ENCODE measurements around the gene SYNGAP1.
A peak's percentile ranks its signal among the peaks of the same experiment; 100 is the strongest.

SYNGAP1 gene

DNA sequence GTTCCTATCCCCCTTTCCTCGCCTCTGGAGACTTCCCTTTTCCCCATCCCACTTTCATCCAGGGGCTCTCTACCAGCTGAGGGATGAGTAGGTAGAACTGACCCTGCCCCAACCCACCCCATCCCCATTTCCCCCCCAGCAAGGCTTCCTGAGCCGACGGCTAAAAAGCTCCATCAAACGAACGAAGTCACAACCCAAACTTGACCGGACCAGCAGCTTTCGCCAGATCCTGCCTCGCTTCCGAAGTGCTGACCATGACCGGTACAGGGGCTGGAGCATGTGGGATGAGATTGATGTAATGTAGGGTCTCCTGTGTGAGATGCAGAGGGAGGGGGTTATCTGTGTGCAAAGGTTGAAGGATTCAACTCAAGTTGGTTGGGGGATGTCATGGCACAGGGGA is 12.7 kb downstream of the SYNGAP1 start:
- Mint-ChIP-seq H3K27me3 (ENCODE audit: low read depth) (no peaks in the 10 kb centered on the region), H3K4me3 (peak overlapping the region; percentile 22), H3K9me3 (no peaks in the 10 kb centered on the region), H3K4me1 (ENCODE audit: low read depth) (peaks cover 44% of the 10 kb centered on the region), H3K36me3 (ENCODE audit: low read depth) (peaks cover 32% of the 10 kb centered on the region), H3K27ac (peak overlapping the region; percentile 71)
- DNase-seq (ENCODE audit: low spot score), result no peak

DNA sequence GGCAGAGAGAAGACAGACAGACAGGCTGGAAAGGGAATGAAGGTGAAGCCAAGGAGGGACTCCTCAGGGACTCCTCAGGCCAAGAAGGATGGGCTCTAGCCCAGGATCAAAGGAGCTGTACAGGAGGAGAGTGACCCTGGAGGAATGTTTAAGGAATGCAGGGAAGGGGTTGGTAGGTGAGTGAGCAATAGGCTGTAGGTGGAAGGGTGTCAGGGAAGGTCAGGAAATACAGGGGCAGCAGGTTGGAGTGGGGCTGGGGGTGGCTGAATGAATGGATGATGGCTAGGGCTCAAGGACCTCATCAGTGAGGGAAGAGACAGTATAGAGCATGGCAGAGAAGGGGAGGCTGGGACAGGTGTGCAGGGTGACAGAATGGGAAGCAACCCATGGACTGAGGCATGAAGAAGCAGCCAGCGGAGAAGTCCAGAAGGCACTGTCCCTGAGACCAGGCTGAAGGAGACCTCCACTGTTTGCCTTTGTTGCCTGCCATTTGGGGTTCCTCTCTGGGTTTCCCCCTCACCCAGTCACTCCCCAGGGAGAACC is 13.2 kb downstream of the SYNGAP1 start:
- DNase-seq (ENCODE audit: low spot score), result no peak
- peak overlapping the region; percentile 22 for H3K4me3 Mint-ChIP-seq
- peaks cover 44% of the 10 kb centered on the region for H3K4me1 Mint-ChIP-seq (ENCODE audit: low read depth)
- H3K36me3 Mint-ChIP-seq (ENCODE audit: low read depth), result peaks cover 35% of the 10 kb centered on the region
- peak overlapping the region; percentile 40 for H3K27ac Mint-ChIP-seq
- H3K27me3 Mint-ChIP-seq (ENCODE audit: low read depth), result no peaks in the 10 kb centered on the region
- H3K9me3 Mint-ChIP-seq, result no peaks in the 10 kb centered on the region

DNA sequence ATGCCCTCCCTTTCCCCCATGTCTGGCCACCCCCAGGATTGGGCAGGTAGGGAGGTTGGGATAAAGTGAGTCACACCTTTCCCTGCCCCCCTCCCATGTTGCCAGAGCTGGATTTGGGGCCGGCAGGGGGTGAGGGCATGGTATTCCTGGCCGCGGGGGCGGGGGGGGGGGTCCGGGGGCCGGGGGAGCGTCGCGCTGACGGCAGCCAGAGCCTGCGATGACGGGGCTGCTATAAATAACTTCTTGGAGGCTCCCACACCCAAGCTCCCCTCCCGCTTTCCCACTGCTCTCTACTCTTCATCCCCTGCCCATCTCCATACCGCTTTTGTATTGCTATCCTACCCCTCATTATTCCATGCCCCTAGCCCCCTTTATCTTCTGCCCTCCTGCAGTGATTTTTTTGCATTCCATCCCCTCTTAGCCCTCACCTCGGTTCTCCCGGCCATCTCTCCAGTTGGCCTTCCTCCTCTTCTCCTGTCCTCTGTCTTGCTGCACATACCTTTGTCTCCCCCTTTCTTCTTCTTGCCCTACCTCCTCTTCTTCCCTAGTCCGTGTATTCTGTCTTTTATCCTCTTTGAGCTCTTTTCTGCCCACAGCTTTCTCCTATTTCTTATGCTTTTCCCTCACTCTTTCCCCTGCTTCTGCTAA is 13.8 kb downstream of the SYNGAP1 start:
- H3K9me3 Mint-ChIP-seq, result no peaks in the 10 kb centered on the region
- peaks cover 40% of the 10 kb centered on the region for H3K36me3 Mint-ChIP-seq (ENCODE audit: low read depth)
- peaks cover 40% of the 10 kb centered on the region for H3K4me1 Mint-ChIP-seq (ENCODE audit: low read depth)
- H3K27me3 Mint-ChIP-seq (ENCODE audit: low read depth), result no peaks in the 10 kb centered on the region
- no peak overlapping the region for H3K27ac Mint-ChIP-seq
- no peak overlapping the region for H3K4me3 Mint-ChIP-seq
- DNase-seq (ENCODE audit: low spot score), result no peak

- peaks cover 47% of the 10 kb centered on the region for H3K36me3 Mint-ChIP-seq (ENCODE audit: low read depth)
- peaks cover 27% of the 10 kb centered on the region for H3K4me1 Mint-ChIP-seq (ENCODE audit: low read depth)
- H3K4me3 Mint-ChIP-seq, result no peak overlapping the region
- no peaks in the 10 kb centered on the region for H3K27me3 Mint-ChIP-seq (ENCODE audit: low read depth)
- H3K9me3 Mint-ChIP-seq, result no peaks in the 10 kb centered on the region
- H3K27ac Mint-ChIP-seq, result no peak overlapping the region
- no peak for DNase-seq (ENCODE audit: low spot score)
Observed at GRCh38 chr6:33434961-33435360, 15.1 kb downstream of the SYNGAP1 start.

GRCh38 chr6:33437666-33438065 is 17.8 kb downstream of the SYNGAP1 start:
- Mint-ChIP-seq H3K4me3 (no peak overlapping the region), H3K36me3 (ENCODE audit: low read depth) (peaks cover 46% of the 10 kb centered on the region), H3K27me3 (ENCODE audit: low read depth) (no peaks in the 10 kb centered on the region), H3K4me1 (ENCODE audit: low read depth) (peaks cover 8% of the 10 kb centered on the region), H3K27ac (no peak overlapping the region), H3K9me3 (no peaks in the 10 kb centered on the region)
- DNase-seq (ENCODE audit: low spot score), result no peak

DNA sequence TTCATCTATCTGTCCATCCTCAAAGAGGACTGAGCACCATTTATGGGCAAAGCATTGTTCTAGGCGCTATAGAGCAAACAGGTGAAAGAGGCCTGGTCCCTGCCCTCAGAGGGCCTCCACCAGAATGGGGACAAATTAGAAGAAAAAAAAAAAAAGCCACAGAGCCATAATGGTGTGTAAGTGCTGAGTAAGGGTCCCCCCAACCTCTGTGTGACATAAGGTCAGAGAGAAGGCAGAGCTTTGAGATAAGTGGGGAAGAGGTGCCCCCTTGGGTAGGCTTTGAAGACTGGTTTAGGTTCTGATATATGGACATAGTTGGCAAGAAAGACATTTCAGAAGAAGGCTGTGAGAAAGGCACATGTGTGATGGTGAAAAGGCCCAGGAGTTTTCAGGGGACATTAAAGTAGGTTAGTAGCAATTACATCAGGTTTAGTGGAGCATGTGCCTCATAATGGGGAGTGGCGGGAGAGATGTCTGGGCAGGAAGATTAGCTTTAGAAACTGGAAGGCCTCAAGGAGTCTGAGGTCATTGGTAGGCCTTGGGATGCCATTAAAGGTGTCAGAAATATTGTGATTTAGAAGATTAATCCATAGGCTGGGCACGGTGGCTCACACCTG is 19.2 kb downstream of the SYNGAP1 start:
- Mint-ChIP-seq H3K9me3 (no peaks in the 10 kb centered on the region), H3K4me3 (no peak overlapping the region), H3K4me1 (ENCODE audit: low read depth) (peaks cover 1% of the 10 kb centered on the region), H3K27ac (no peak overlapping the region), H3K27me3 (ENCODE audit: low read depth) (no peaks in the 10 kb centered on the region), H3K36me3 (ENCODE audit: low read depth) (peaks cover 36% of the 10 kb centered on the region)
- DNase-seq (ENCODE audit: low spot score), result no peak

GRCh38 chr6:33439956-33440648 is 20.2 kb downstream of the SYNGAP1 start:
- Mint-ChIP-seq H3K4me3 (no peak overlapping the region), H3K4me1 (ENCODE audit: low read depth) (no peaks in the 10 kb centered on the region), H3K36me3 (ENCODE audit: low read depth) (peaks cover 34% of the 10 kb centered on the region), H3K9me3 (no peaks in the 10 kb centered on the region), H3K27ac (no peak overlapping the region), H3K27me3 (ENCODE audit: low read depth) (no peaks in the 10 kb centered on the region)
- DNase-seq (ENCODE audit: low spot score), result no peak

DNA sequence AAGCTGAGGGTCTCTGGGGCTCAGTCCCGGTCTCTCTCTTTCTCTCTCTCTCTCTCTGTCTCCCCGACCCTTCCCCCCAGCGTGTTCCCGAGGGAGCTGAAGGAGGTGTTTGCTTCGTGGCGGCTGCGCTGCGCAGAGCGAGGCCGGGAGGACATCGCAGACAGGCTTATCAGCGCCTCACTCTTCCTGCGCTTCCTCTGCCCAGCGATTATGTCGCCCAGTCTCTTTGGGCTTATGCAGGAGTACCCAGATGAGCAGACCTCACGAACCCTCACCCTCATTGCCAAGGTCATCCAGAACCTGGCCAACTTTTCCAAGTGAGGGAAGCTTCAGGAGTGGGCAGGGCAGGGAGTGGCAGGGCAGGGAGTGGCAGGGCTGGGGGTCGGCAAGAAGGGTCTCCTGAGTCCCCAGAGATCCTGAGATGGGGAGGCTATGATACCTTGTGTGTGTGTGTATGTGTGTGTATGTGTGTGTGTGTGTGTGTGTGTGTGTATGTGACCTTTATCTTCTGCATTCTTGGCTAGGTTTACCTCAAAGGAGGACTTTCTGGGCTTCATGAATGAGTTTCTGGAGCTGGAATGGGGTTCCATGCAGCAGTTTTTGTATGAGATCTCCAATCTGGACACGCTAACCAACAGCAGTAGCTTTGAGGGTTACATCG is 20.9 kb downstream of the SYNGAP1 start:
- H3K9me3 Mint-ChIP-seq, result no peaks in the 10 kb centered on the region
- H3K36me3 Mint-ChIP-seq (ENCODE audit: low read depth), result peaks cover 30% of the 10 kb centered on the region
- H3K27ac Mint-ChIP-seq, result no peak overlapping the region
- DNase-seq (ENCODE audit: low spot score), result no peak
- H3K4me1 Mint-ChIP-seq (ENCODE audit: low read depth), result no peaks in the 10 kb centered on the region
- H3K4me3 Mint-ChIP-seq, result no peak overlapping the region
- no peaks in the 10 kb centered on the region for H3K27me3 Mint-ChIP-seq (ENCODE audit: low read depth)

DNA sequence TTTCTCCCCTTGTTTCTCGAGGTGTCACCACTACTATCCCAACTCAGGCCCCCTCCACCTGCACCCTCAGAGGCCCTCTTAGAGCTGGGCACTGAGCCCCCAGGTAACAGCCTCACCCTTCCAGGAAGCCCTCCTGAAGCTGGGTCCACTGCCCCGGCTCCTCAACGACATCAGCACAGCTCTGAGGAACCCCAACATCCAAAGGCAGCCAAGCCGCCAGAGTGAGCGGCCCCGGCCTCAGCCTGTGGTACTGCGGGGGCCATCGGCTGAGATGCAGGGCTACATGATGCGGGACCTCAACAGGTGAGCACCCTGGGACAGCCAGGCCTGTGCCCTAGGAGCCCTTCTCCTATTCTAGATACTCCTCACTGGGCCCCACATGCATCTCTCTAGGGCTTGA is 21.6 kb downstream of the SYNGAP1 start:
- DNase-seq (ENCODE audit: low spot score), result no peak
- Mint-ChIP-seq H3K27ac (no peak overlapping the region), H3K4me3 (no peak overlapping the region), H3K4me1 (ENCODE audit: low read depth) (no peaks in the 10 kb centered on the region), H3K9me3 (no peaks in the 10 kb centered on the region), H3K36me3 (ENCODE audit: low read depth) (peaks cover 27% of the 10 kb centered on the region), H3K27me3 (ENCODE audit: low read depth) (no peaks in the 10 kb centered on the region)

DNA sequence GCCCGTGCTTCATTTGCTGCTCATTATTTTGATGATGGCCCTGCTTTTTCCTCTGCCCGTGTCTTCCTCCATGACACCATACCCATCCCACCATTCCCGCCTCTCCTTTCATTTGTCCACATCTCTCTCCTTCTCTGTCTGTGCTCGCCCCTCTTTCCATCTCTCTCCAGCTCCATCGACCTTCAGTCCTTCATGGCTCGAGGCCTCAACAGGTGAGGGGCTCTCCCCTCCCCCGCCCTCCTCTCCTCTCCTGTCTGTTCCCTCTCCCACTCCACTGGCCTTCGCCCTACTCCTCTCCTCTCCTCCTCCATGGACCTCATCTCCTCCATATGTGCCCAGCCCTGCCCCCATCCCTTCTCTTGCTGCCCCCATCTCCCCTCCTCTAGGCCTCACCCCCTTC is 22.4 kb downstream of the SYNGAP1 start:
- H3K4me1 Mint-ChIP-seq (ENCODE audit: low read depth), result no peaks in the 10 kb centered on the region
- H3K27ac Mint-ChIP-seq, result no peak overlapping the region
- peaks cover 21% of the 10 kb centered on the region for H3K36me3 Mint-ChIP-seq (ENCODE audit: low read depth)
- H3K27me3 Mint-ChIP-seq (ENCODE audit: low read depth), result no peaks in the 10 kb centered on the region
- no peak for DNase-seq (ENCODE audit: low spot score)
- no peaks in the 10 kb centered on the region for H3K9me3 Mint-ChIP-seq
- no peak overlapping the region for H3K4me3 Mint-ChIP-seq

- H3K36me3 Mint-ChIP-seq (ENCODE audit: low read depth), result peaks cover 21% of the 10 kb centered on the region
- H3K9me3 Mint-ChIP-seq, result no peaks in the 10 kb centered on the region
- no peak overlapping the region for H3K27ac Mint-ChIP-seq
- H3K4me3 Mint-ChIP-seq, result no peak overlapping the region
- DNase-seq (ENCODE audit: low spot score), result no peak
- no peaks in the 10 kb centered on the region for H3K4me1 Mint-ChIP-seq (ENCODE audit: low read depth)
- H3K27me3 Mint-ChIP-seq (ENCODE audit: low read depth), result no peaks in the 10 kb centered on the region
Observed at GRCh38 chr6:33443025-33443424, 23.2 kb downstream of the SYNGAP1 start.

DNA sequence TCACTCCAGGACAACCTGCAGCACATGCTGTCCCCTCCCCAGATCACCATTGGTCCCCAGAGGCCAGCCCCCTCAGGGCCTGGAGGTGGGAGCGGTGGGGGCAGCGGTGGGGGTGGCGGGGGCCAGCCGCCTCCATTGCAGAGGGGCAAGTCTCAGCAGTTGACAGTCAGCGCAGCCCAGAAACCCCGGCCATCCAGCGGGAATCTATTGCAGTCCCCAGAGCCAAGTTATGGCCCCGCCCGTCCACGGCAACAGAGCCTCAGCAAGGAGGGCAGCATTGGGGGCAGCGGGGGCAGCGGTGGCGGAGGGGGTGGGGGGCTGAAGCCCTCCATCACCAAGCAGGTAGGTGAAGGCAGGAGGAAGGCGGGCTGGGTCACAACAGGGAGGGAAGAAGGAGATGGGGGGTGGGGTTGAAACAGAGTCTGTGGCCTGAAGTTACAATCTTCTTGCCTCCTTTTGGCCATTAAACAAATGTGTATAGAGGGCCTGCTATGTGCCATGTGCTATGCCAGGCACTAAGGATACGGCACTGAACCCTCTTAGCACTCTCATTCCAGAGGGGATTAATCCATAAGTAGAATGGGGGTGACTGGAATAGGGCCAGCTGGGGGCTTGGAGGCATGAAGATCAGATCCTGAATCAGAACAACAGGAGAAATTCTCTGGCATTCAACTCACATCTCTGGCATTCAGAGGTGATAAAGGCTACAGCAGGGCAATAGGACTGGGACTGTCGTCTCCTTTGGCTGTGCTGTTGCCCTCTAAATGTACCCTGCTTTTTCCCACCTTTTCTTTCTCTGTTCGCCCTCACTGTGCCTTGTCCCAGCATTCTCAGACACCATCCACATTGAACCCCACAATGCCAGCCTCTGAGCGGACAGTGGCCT is 24.0 kb downstream of the SYNGAP1 start:
- DNase-seq (ENCODE audit: low spot score), result no peak
- Mint-ChIP-seq H3K27me3 (ENCODE audit: low read depth) (no peaks in the 10 kb centered on the region), H3K4me1 (ENCODE audit: low read depth) (no peaks in the 10 kb centered on the region), H3K36me3 (ENCODE audit: low read depth) (peaks cover 24% of the 10 kb centered on the region), H3K4me3 (no peak overlapping the region), H3K9me3 (no peaks in the 10 kb centered on the region), H3K27ac (no peak overlapping the region)

- H3K36me3 Mint-ChIP-seq (ENCODE audit: low read depth), result peaks cover 18% of the 10 kb centered on the region
Observed at GRCh38 chr6:33445119-33445603, 25.3 kb downstream of the SYNGAP1 start.

More at GRCh38 chr6:33445119-33445603, 25.3 kb downstream of the SYNGAP1 start:
- H3K27me3 Mint-ChIP-seq (ENCODE audit: low read depth), result no peaks in the 10 kb centered on the region
- H3K4me3 Mint-ChIP-seq, result no peak overlapping the region
- H3K9me3 Mint-ChIP-seq, result no peaks in the 10 kb centered on the region
- no peak for DNase-seq (ENCODE audit: low spot score)
- no peaks in the 10 kb centered on the region for H3K4me1 Mint-ChIP-seq (ENCODE audit: low read depth)
- no peak overlapping the region for H3K27ac Mint-ChIP-seq
